Hematopoietic multipotent progenitor cell treated with erythropoietin and hydrocortisone succinate and interleukin-3 and kit ligand, for 15 days (in vitro differentiated cells): ENCODE measurements around the gene SNX6.
"Not testable (repeated sequence)": the region's sequence is repeated elsewhere in the genome, so short reads cannot be mapped to it uniquely, and the experiment has no call there.

ENCODE experiments used
- DNase-seq: peaks from one replicate; pipeline ENCODE4 v3.0.0-alpha.2; 2015; ENCODE audit warnings: low spot score

The SNX6 gene

DNA sequence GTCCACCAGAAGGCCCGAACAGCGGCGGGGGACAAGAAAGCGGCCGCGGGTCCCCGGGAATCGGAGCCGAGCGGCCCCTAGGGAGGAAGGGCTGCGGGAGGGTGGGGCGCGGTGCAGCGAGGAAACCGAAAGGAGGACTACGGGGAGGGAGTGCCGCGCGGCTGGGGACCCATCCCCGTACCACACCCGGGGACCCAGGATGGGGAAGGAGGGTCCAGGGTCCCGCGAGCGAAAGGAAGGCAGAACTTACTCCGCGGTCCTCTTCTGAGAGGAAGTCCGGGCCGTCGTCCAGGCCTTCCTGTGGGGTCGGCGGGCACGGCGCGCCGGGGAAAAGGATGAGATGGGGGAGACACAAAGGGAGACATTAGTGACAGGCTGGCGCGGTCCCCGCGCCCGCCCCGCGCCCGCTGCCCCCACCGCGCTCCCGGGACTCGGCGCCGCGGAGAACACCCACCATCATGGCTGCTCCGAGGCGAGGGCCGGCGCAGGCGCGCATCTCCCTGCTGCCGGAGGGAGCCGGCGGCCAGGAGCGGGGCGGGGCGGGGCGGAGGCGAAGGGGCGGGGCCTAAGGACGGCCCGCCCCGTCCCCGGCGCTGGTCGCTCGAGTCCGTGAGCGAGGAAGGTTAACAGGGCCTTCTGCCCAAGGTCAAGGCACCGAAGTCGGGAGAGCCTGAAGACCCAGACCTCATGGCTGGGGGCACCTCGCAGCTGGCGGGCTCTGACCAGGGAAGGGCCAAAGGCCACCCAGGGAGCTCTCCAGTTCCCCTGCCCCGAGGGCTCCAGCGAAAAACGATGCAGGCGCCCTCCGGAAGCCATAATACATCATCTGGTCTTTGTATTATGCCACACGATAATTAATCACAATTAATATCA, at the start of gene SNX6:
SNX6 (minus strand) TSS at position 492 of the 873 bp plus-strand sequence; CDS start at position 460, 32 bp downstream.
- DNase-seq, result peak; percentile 84

DNA sequence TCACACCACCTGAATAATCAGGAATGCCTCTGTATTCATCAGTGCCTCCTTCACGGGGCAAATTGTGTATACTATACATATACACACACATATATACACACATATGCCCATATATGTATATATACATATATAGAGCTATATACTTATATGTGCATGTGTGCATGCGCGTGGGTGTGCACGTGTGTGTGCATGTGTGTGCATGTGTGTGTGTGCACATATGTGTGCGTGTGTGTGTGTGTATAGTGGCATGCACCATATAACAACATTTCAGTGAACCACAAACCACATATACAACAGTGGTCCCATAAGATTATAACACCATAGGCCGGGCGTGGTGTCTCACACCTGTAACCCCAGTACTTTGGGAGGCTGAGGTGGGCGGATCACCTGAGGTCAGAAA, 48.8 kb upstream of the SNX6 start:
- no peak for DNase-seq

DNA sequence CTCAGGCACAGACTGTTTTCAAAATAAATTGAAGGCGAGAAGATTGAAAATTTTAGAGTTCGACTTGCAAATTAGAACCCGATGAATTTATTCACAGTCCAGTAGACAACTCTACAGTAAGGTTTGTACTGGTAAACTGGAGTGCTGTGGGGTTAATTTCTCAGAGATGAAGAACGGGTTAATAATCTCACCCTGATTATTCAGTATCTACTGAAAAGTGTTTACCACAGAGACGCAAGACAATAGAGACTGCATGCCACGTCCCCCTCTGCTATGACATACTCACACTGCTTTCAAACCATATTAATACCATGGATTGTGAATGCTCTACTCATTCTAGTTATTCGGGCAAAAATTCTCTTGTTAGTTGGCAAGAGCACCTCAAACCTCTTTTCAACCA, 48.4 kb upstream of the SNX6 start:
- no peak for DNase-seq

DNA sequence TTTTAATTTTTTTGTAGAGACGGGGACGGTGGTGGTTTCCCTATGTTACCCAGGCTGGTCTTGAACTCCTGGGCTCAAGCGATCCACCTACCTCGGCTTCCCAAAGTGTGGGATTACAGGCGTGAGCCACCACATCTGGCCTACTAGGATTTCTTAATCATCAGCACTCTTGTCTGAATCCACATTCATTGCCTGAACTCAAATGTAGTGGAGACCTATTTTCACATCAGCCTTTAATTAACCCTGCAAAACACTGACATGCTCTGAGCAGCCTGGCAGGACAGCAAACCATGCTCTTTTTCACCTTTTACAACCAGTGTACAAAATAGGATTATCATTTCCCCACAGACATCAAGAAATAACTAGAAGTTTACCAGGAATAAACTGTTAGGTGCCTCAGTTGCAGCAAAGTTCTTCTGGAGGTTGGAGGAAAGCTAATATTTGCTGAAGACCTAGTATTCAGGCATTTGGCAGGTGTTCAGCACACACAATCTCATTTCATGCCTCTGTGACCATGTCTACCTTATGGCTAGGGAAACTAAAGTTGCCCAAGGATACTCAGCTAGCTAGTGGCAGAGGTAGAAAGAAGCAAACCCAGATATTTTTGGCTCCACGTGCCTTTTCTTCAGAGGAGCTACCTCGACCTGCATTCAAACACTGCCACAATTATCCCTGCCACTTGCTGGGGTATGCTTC, 46.7 kb upstream of the SNX6 start:
- no peak for DNase-seq

DNA sequence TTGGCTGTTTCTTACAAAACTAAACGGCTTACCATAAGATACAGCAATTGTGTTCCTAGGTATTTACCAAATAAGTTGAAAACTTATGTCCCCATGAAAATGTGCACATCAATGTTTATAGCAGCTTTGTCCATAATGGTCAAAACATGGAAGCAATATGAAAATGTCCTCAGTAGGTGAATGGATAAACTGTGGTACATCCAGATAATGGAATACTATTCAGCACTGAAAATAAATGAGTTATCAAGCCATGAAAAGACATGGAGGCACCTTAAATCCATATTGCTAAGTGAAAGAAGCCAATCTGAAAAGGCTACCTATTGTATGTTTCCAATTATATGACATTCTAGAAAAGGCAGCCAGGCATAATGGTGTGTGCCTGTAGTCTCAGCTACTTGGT, 43.8 kb upstream of the SNX6 start:
- no peak for DNase-seq

DNA sequence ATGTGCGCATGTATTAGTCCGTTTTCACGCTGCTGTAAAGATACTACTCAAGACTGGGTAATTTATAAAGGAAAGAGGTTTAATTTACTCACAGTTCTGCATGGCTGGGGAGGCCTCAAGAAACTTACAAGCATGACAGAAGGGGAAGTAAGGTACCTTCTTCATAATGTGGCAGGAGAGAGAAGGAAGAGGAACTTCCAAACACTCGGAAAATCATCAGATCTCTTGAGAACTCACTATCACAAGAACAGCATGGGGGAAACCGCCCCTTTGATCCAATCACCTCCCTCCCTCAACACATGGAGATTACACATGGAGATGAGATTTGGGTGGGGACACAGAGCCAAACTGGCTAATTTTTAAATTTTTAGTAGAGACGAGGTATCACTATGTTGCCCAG, 41.8 kb upstream of the SNX6 start:
- DNase-seq, result no peak

DNA sequence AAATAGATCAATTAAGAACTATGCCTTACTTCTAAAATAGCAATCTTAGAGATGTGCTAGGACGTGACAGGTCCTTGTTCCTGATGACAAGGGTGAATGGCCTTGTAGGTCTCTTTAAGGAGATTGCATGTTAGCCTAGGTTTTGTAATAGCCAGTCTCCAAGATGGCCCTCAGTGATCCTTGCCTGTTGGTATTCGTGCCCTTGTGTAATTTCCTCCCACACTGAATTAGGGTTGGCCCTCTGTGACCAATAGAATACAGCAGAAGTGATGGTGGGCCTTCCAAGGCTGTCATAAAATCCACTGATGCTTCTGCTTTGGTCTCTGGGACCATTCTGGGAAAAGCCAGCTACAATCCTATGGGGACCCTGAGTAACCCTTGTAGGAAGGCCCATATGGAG, 38.2 kb upstream of the SNX6 start:
- DNase-seq, result no peak

DNA sequence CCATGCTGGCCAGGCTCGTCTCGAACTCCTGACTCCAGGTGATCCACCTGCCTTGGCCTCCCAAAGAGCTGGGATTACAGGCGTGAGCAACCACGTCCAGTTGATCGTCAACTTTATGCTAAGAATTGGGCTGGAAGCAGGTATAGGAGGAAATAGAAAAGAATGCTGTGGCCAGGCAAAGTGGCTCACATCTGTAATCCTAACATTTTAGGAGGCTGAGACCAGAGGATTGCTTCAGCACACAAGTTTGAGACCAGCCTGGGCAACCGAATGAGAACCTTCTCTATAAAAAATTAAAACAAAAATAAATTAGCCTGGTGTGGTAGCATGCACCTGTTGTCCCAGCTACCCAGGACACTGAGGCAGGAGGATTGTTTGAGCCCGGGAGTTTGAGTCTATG, 37.1 kb upstream of the SNX6 start:
- no peak for DNase-seq

DNA sequence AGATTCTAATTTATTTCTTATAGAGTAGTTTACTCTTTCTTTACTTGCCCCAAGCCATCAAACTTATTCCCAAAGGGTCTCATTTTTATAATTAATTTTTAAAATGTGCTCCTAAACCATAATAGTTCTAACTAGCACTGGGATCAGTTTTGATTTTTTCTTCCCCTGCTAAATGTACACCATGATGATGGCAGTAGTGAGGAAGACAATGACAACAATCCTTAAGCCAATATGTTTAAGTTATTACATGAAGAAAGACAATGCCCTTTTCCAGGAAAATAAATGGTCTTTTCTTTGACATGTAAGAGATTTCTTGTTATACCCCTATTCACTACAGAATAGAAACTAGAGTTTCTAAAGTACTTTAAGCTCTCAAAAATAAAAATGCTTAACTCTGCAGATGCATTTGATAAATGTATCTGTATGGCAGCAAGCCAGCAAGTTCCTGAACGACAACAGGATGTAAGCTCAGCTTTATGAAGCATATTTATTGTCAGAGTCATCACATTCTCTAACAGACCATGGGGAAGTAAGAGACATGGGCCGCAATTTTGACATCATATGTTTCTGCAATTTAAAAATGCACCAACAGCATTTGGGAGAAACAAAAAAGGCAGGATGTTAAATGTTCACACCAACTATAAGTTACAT, 36.0 kb upstream of the SNX6 start:
- no peak for DNase-seq

DNA sequence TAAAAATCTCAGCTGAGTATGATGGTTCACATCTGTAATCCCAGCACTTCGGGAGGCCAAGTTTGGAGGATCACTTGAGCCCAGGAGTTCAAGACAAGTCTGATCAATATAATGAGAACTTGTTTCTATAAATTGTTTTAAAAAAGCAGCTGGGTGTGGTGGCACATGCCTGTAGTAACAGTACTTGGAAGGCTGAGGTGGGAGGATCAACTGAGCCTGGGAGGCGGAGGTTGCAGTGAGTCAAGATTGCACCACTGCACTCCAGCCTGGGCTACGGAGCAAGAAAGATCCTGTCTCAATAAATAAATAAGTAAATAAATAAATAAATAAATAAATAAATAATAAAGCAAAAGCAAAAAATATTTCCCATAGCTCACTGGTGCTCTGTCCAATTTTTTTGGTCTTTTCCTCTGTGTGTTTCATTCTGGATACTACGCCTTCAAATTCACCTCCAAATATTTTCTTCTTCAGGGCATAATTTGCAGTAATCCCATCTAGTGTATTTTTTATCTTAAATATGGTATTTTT, 32.7 kb upstream of the SNX6 start:
- no peak for DNase-seq

DNA sequence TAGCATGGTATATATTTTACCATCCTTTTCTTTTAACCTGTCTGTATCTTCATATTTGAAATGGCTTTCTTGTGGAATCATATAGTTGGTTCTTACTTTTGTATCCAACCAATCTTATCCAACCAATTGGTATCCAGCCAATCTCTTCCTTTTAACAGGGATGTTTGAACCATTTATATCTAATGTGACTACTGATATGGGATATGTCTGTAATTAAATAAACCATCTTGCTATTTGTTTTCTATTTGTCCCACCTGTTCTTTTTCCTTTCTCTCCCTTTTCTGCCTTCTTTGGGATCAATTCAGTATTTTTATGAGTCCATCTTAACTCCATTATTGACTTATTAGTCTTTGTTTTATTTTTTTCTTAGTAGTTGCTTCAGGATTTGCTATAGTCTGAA, 30.8 kb upstream of the SNX6 start:
- no peak for DNase-seq

DNA sequence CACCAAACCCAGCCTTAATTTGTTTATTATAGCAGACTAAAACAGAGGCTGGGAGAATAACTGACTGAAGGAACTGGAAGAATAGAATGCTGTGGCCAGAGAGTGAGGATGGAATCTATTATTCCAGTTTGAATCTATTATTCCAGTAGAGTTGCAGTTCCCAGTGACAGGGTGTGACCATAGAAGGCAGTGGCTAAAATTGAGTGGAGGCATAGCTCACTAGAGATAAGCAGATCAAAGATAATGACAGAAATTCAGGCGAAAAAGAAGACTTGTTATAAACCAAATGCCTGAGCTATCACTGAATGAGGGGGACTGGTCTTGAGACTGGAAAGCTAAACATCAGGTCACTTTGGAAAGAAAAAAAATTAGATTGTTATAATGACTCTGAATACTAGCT, 26.0 kb upstream of the SNX6 start:
- no peak for DNase-seq

DNA sequence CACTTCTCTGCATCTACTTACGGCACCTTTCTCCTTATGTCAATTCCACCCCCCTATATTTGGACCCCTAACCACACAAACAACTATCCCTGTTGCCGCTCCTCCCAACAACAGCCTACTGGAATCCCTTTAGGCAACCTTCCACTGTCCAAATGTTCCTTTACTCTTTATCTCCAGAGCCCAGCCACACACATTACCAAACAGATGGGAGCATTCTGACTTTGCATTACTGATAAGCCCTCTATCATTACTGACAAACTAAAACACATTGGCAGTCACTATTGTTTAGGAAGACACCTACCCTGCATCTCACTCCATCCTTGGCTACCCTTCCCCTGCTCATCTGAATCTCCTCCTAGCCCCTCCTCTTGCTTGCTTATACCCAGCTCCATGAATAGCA, 23.1 kb upstream of the SNX6 start:
- DNase-seq, result peak; percentile 22

DNA sequence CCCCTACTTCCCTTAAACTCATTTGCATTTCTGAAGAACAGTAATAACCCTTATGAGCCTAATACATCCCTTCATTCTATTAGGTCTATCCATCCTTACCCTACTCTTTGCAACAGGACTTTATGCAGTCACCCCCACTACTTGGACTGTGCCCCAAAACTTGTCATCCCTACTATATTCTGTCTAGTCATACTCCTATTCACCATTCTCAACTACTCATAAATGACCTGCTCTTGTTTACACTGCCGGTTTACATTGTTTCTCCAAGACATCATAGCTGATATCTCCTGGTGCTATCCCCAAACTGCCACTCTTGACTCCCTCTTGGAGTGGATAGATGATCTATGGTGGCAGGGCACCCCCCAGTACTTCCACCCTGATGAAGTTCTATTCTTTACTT, 22.4 kb upstream of the SNX6 start:
- DNase-seq, result not testable (repeated sequence)

DNA sequence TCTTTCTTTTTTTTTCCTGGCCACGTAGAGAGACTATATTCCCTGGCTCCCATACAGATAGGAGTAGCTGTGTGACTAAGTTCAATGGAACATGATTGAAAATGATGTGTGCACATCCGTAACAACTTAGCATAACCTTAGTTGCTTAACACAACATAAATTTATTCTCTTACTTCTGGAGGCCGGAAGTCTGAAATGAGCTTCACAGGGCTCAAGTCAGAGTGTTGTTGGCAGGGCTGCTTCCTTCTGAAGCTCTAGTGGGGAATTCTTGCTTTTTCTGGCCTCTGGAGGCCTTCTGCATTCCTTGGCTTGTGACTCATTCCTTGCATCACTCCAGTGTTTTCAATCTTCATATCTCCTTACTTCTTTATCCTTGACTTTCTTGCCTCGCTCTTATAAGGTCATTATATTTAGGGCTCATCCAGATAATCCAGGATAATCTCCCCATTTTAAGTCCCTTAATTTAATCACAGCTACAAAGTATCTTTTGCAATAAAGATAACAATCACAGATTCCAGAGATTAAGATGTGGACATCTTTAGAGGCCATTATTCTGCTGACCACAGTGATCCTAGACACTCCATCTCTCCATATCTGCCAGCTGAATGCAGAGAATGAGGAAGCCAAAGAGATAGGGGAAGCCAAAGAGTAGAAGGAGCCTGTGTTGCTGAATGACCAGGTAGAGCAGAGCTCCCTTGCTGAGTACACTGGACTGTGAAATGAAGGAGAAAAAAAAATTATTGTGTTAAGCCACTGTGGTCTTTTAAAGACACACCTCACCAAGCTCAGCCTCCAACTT, 21.0 kb upstream of the SNX6 start:
- DNase-seq, result no peak

DNA sequence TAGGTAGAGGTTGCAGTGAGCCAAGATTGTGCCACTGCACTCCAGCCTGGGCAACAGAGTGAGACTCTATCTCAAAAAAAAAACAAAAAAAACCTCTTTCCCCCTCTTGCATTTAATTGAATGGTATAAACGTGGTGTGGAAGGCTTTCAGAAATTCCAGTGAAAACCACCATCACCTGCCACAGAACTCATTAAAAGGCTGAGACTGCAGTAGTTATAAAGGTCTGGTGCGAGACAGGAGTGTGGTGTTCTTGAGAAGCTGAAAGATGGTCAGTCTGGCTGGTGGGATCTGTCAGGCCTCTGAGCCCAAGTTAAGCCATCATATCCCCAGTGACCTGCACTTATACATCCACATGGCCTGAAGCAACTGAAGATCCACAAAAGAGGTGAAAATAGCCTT, 20.1 kb upstream of the SNX6 start:
- not testable (repeated sequence) for DNase-seq

DNA sequence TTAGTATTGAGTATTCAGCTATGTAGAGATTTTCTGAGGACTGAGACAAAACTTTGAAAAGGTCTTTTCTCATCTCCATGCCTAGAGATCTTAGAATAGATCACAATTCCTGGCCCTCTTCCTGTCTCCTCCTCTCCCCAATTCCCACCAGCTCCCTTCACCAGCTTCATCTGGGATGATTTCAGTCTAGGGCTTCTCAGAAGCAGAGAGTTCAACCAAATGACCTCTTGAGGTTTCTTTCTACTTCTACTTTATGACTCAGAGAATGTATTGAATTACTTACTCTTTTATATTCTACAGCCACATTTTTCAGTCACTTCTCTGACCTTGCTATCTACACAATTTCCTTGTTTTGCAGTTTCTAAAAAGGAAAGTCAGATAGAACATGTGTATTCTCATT, 19.4 kb upstream of the SNX6 start:
- no peak for DNase-seq

DNA sequence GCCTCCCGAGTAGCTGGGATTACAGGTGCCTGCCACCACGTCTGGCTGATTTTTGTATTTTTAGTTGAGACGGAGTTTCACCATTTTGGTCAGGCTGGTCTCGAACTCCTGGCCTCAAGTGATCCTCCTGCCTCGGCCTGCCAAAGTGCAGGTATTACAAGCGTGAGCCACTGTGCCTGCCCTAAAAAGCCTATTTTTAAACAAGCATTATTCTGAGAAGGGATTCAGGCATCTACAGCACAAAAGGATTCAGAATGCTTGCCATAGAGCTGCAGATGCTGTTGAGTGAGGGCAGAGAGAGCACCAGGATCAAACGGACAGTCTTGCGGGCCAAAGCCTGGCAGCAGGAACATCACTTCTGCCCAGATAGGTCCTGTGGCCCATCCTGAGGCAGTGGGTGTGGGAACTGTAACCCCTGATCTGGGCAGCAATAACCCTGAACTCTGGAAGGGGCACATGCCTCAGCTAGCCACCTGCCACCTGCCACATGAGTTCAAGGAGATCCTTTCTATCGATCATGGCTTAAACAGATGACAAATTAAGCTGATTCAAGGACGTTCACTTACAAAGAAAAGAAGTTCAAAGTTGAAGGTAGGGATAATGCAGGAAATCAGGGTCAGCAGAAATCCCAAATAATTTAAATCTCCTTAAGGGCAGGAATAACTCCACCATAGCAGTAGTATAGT, 16.8 kb upstream of the SNX6 start:
- no peak for DNase-seq

DNA sequence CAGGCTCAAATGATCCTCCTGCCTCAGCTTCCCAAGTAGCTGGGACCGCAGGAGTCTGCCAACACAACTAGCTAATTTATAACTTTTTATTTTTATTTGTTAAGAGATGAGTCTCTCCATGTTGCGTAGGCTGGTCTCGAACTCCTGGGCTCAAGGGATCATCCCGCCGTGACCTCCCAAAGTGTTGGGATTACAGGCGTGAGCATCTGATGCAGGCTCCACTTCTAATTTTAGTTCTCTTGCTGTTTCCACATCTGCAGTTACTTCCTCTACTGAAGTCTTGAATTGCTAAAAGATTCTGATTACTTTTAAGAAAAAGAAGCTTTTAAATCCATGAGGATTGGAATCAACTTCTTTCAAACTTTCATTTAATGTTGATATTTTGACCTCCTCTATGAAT, 13.4 kb upstream of the SNX6 start:
- no peak for DNase-seq

DNA sequence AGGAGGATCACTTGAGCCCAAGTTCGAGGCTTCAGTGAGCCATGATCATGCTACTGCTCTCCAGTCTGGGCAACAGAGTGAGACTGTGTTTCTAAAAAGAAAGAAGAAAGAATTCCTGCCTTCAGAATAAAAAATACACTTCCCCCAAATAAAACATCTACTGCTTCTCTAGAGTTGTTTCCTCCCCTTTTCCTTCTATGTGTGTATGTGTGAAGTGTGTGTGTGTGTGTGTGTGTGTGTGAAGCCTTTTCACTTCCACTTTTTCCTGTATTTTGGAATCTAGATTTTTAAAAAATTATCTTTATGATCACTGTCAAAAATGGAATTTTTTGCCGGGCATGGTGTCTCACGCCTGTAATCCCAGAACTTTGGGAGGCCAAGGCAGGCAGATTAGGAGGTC, 12.6 kb upstream of the SNX6 start:
- DNase-seq, result no peak

DNA sequence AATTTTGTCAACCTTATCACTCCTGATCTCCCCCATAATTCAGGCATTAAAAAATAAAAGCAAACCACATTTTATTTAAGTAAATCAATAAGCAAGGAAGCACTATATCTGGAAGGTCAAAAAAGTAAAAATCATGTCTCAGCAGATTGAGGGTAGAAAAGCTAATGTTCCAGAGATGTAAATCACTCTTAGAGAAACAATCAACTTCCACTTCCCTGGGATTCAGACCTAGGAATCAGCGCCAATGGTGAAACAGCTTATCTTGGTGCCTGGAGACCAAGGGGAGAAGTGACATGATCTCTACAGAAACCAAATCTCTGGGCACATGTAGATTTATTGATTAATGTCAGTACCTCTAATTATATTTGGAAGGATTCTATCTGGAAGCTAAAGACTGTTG, 10.9 kb upstream of the SNX6 start:
- DNase-seq, result no peak
